SK-N-SH treated with all-trans-retinoic acid at 6 μM for 48 hours (cell line): Measurements from ENCODE around the gene UCN3.
A peak's percentile ranks its signal among the peaks of the same experiment; 100 is the strongest.
"Not testable (repeated sequence)": the region's sequence is repeated elsewhere in the genome, so short reads cannot be mapped to it uniquely, and the experiment has no call there.

Experiments used
- ATAC-seq: fragments of 200-7000 bp; cut with Tn5 transposase; 3 replicates; pipeline ENCODE4 v1.9.1; 2020; ENCODE audit warnings: mild to moderate bottlenecking, moderate library complexity
- ARNTL ChIP-seq: fragments of 450-650 bp; formaldehyde crosslinking; IDR thresholded peaks from 2 replicates; pipeline ENCODE4 v1.5.0; 2020; ENCODE audit warnings: low read depth, mild to moderate bottlenecking, moderate library complexity, borderline replicate concordance
- BACH2 ChIP-seq: fragments of 250-450 bp; sonication (Bioruptor Pico); IDR thresholded peaks from 2 replicates; pipeline ENCODE4 v1.9.0; 2021; ENCODE audit warnings: mild to moderate bottlenecking, borderline replicate concordance
- CREB5 ChIP-seq: fragments of 250-450 bp; sonication (Bioruptor Pico); IDR thresholded peaks from 2 replicates; pipeline ENCODE4 v1.5.1; 2020; ENCODE audit warnings: low read depth, mild to moderate bottlenecking, moderate library complexity
- CSDC2 ChIP-seq: fragments of 250-450 bp; sonication (Bioruptor Pico); IDR thresholded peaks from 2 replicates; pipeline ENCODE4 v1.5.0; 2020; ENCODE audit warnings: mild to moderate bottlenecking, moderate library complexity
- ESRRG ChIP-seq: fragments of 250-450 bp; sonication (Bioruptor Pico); IDR thresholded peaks from 2 replicates; pipeline ENCODE4 v1.6.1; 2021; ENCODE audit warnings: mild to moderate bottlenecking
- GLIS3 ChIP-seq: fragments of 250-450 bp; sonication (Bioruptor Pico); IDR thresholded peaks from 2 replicates; pipeline ENCODE4 v1.5.0; 2020; ENCODE audit warnings: mild to moderate bottlenecking, moderate library complexity
- ISL1 ChIP-seq: fragments of 250-450 bp; sonication (Bioruptor Pico); IDR thresholded peaks from 2 replicates; pipeline ENCODE4 v2.1.2; 2022; ENCODE audit warnings: mild to moderate bottlenecking, moderate library complexity
- OSR1 ChIP-seq: fragments of 250-450 bp; sonication (Bioruptor Pico); IDR thresholded peaks from 2 replicates; pipeline ENCODE4 v1.8.0; 2022; ENCODE audit warnings: moderate library complexity, mild to moderate bottlenecking, inconsistent platforms
- PPARA ChIP-seq: fragments of 250-450 bp; sonication (Bioruptor Pico); IDR thresholded peaks from 2 replicates; pipeline ENCODE4 v1.5.0; 2020; ENCODE audit warnings: mild to moderate bottlenecking, borderline replicate concordance
- RARB ChIP-seq: fragments of 250-450 bp; sonication (Bioruptor Pico); IDR thresholded peaks from 2 replicates; pipeline ENCODE4 v1.8.0; 2021; ENCODE audit warnings: mild to moderate bottlenecking, moderate library complexity
- SNAI2 ChIP-seq: fragments of 250-450 bp; sonication (Bioruptor Pico); IDR thresholded peaks from 2 replicates; pipeline ENCODE4 v1.5.0; 2020; ENCODE audit warnings: mild to moderate bottlenecking, moderate library complexity
- TCF4 ChIP-seq: fragments of 250-450 bp; sonication (Bioruptor Pico); IDR thresholded peaks from 2 replicates; pipeline ENCODE4 v1.8.0; 2021; ENCODE audit warnings: mild to moderate bottlenecking, moderate library complexity, borderline replicate concordance
- TOX ChIP-seq: fragments of 250-450 bp; sonication (Bioruptor Pico); IDR thresholded peaks from 2 replicates; pipeline ENCODE4 v1.8.0; 2021; ENCODE audit warnings: mild to moderate bottlenecking, moderate library complexity, borderline replicate concordance
- TSHZ2 ChIP-seq: fragments of 250-450 bp; sonication (Bioruptor Pico); IDR thresholded peaks from 2 replicates; pipeline ENCODE4 v1.5.0; 2020; ENCODE audit warnings: mild to moderate bottlenecking, moderate library complexity
- ZC3H10 ChIP-seq: fragments of 250-450 bp; sonication (Bioruptor Pico); IDR thresholded peaks from 2 replicates; pipeline ENCODE4 v1.5.1; 2021; ENCODE audit warnings: mild to moderate bottlenecking, moderate library complexity
- ZFP3 ChIP-seq: fragments of 250-450 bp; sonication (Bioruptor Pico); IDR thresholded peaks from 2 replicates; pipeline ENCODE4 v1.5.0; 2020; ENCODE audit warnings: mild to moderate bottlenecking, moderate library complexity
- ZFP30 ChIP-seq: fragments of 450-650 bp; formaldehyde crosslinking; IDR thresholded peaks from 2 replicates; pipeline ENCODE4 v1.5.0; 2022; ENCODE audit warnings: mild to moderate bottlenecking, moderate library complexity
- ZNF565 ChIP-seq: fragments of 450-650 bp; formaldehyde crosslinking; conservative IDR thresholded peaks from 2 replicates; pipeline ENCODE4 v1.5.0; 2020; ENCODE audit warnings: low read depth, mild to moderate bottlenecking, moderate library complexity
- ZNF70 ChIP-seq: fragments of 450-650 bp; formaldehyde crosslinking; IDR thresholded peaks from 2 replicates; pipeline ENCODE4 v1.5.0; 2020; ENCODE audit warnings: mild to moderate bottlenecking, moderate library complexity
- TF ChIP-seq, protein P1 (sequence below): fragments of 250-450 bp; sonication (Bioruptor Pico); IDR thresholded peaks from 2 replicates; pipeline ENCODE4 v1.8.0; 2020; ENCODE audit warnings: mild to moderate bottlenecking, moderate library complexity, borderline replicate concordance
- TF ChIP-seq, protein P2 (sequence below): fragments of 250-450 bp; sonication (Bioruptor Pico); IDR thresholded peaks from 2 replicates; pipeline ENCODE4 v1.8.0; 2021; ENCODE audit warnings: low read depth, mild to moderate bottlenecking, moderate library complexity, borderline replicate concordance

Gene UCN3

DNA sequence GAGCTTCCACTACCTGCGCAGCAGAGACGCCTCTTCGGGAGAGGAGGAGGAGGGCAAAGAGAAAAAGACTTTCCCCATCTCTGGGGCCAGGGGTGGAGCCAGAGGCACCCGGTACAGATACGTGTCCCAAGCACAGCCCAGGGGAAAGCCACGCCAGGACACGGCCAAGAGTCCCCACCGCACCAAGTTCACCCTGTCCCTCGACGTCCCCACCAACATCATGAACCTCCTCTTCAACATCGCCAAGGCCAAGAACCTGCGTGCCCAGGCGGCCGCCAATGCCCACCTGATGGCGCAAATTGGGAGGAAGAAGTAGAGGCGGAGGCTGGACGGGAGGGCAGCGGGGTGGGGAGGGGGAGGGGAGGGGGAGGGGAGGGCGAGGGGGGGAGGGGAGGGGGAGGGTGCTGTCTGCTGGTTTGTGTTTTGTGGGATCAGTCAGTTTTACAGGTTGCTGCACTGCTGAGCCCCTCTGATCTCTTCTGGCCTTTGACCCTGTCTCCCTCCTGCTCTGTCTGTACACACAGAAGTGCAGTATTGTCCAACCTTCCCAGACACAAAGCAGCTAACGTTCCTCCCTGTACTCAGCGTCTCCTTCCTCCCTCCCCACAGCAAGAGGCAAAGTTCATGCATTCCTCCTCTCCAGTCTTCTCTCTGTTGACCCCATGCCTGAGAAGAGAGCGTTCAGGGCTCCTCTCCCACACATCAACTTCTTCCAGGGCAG lies 9.3 kb downstream of the UCN3 start:
- no peak for ATAC-seq
- TF ChIP-seq TCF4 (CRISPR knock-in tag), result no peak
- TF ChIP-seq, all 23 proteins: peak for 0

DNA sequence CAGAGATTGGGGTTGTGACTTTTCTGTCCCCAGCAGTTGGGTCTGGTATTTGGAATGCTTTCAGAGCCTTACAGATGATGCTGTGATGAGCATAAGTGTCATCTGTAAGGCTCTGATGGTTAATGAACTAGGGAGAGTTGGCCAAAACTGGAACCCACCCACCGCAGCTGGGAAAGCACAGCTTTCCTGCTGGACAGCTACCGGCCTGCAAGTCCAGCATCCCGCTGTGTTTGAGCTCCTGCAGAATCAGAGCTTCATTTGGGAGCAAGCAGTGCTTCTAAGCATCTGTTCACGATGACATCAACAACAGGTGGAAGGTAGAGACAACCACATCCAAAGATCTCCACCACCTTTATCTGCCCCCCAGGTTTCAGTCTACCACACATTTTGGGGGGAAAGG lies 11.7 kb downstream of the UCN3 start:
- TF ChIP-seq GLIS3 (CRISPR knock-in tag), result no peak
- TF ChIP-seq ZFP30 (CRISPR knock-in tag), result no peak
- no peak for TF ChIP-seq ZC3H10 (CRISPR knock-in tag)
- no peak for TF ChIP-seq PPARA
- TF ChIP-seq RARB (CRISPR knock-in tag), result no peak
- no peak for TF ChIP-seq TSHZ2
- no peak for TF ChIP-seq ZNF70
- no peak for TF ChIP-seq ZNF565
- TF ChIP-seq TOX, result no peak
- no peak for TF ChIP-seq SNAI2 (CRISPR knock-in tag)
- TF ChIP-seq, protein P1, sequence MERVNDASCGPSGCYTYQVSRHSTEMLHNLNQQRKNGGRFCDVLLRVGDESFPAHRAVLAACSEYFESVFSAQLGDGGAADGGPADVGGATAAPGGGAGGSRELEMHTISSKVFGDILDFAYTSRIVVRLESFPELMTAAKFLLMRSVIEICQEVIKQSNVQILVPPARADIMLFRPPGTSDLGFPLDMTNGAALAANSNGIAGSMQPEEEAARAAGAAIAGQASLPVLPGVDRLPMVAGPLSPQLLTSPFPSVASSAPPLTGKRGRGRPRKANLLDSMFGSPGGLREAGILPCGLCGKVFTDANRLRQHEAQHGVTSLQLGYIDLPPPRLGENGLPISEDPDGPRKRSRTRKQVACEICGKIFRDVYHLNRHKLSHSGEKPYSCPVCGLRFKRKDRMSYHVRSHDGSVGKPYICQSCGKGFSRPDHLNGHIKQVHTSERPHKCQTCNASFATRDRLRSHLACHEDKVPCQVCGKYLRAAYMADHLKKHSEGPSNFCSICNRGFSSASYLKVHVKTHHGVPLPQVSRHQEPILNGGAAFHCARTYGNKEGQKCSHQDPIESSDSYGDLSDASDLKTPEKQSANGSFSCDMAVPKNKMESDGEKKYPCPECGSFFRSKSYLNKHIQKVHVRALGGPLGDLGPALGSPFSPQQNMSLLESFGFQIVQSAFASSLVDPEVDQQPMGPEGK, result no peak
- TF ChIP-seq ZFP3 (CRISPR knock-in tag), result no peak
- no peak for TF ChIP-seq OSR1 (CRISPR knock-in tag)
- no peak for TF ChIP-seq TCF4 (CRISPR knock-in tag)
- TF ChIP-seq CREB5 (CRISPR knock-in tag), result no peak
- TF ChIP-seq, protein P2, sequence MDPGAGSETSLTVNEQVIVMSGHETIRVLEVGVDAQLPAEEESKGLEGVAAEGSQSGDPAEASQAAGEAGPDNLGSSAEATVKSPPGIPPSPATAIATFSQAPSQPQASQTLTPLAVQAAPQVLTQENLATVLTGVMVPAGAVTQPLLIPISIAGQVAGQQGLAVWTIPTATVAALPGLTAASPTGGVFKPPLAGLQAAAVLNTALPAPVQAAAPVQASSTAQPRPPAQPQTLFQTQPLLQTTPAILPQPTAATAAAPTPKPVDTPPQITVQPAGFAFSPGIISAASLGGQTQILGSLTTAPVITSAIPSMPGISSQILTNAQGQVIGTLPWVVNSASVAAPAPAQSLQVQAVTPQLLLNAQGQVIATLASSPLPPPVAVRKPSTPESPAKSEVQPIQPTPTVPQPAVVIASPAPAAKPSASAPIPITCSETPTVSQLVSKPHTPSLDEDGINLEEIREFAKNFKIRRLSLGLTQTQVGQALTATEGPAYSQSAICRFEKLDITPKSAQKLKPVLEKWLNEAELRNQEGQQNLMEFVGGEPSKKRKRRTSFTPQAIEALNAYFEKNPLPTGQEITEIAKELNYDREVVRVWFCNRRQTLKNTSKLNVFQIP (CRISPR knock-in tag), result no peak
- no peak for TF ChIP-seq CSDC2
- no peak for TF ChIP-seq ARNTL
- TF ChIP-seq BACH2 (CRISPR knock-in tag), result no peak
- TF ChIP-seq ISL1 (CRISPR knock-in tag), result no peak
- ATAC-seq, result peak; percentile 27; the same call in 1 of the 3 replicates

DNA sequence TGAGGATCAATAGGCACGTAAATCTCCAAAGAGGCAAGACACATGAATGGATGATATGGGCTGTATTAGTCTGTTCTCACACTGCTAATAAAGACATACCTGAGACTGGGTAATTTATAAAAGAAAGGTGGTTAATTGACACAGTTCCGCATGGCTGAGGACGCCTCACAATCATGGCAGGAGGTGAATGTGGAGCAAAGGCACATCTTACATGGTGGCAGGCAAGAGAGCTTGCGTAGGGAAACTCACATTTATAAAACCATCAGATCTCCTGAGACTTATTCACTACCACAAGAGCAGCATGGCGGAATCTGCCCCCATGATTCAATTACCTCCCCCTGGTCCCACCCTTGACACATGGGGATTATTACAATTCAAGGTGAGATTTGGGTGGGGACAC lies 14.4 kb downstream of the UCN3 start:
- ATAC-seq, result not testable (repeated sequence)

- ATAC-seq, result not testable (repeated sequence)
These were observed 15.6 kb downstream of the UCN3 start for GRCh38 chr10:5380395-5380794.

- no peak for ATAC-seq
- TF ChIP-seq ZFP3 (CRISPR knock-in tag) (no peak), ZFP30 (CRISPR knock-in tag) (no peak), ZNF70 (no peak), CSDC2 (no peak), ESRRG (no peak), TCF4 (CRISPR knock-in tag) (no peak), CREB5 (CRISPR knock-in tag) (no peak), SNAI2 (CRISPR knock-in tag) (no peak), BACH2 (CRISPR knock-in tag) (no peak), ZC3H10 (CRISPR knock-in tag) (no peak), ARNTL (no peak)
- TF ChIP-seq, protein P2 (CRISPR knock-in tag), result no peak
- TF ChIP-seq, protein P1, result no peak
These were observed 16.4 kb downstream of the UCN3 start for GRCh38 chr10:5381187-5381586.
